ENCODE measurements around the gene PPP2R2C. TPM values are rescaled to one million over a fixed set of nuclear protein-coding genes. Genes with fewer than 3 reads are reported as not detected.

Gene PPP2R2C
- total RNA-seq, 1 donor from 2014 or later, result 10.8 TPM

DNA sequence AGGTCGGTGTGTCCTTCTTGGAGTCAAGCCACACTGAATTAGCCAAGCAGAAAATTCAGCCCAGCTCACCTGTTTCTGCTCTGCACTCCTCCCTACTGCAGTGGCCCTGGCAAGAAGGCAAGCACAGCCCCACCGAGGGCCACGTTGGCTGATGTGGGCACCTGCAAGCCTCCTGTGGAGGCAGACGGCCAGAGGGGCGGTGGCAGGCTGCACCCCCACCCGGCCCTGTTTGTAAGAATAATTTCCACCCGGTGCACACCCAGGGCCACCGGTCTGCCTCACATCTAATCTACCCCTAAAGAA is 18.8 kb downstream of the PPP2R2C start:
- Mint-ChIP-seq H3K36me3 (peaks cover 3% of the 10 kb centered on the region), H3K9me3 (no peaks in the 10 kb centered on the region), H3K27me3 (peaks cover 42% of the 10 kb centered on the region), H3K4me3 (no peak overlapping the region), H3K27ac (no peak overlapping the region), H3K4me1 (ENCODE audit: unreplicated experiment) (no peaks in the 10 kb centered on the region)
- TF ChIP-seq, protein P1, sequence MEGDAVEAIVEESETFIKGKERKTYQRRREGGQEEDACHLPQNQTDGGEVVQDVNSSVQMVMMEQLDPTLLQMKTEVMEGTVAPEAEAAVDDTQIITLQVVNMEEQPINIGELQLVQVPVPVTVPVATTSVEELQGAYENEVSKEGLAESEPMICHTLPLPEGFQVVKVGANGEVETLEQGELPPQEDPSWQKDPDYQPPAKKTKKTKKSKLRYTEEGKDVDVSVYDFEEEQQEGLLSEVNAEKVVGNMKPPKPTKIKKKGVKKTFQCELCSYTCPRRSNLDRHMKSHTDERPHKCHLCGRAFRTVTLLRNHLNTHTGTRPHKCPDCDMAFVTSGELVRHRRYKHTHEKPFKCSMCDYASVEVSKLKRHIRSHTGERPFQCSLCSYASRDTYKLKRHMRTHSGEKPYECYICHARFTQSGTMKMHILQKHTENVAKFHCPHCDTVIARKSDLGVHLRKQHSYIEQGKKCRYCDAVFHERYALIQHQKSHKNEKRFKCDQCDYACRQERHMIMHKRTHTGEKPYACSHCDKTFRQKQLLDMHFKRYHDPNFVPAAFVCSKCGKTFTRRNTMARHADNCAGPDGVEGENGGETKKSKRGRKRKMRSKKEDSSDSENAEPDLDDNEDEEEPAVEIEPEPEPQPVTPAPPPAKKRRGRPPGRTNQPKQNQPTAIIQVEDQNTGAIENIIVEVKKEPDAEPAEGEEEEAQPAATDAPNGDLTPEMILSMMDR (conservative IDR thresholded peaks at IDR 0.05), result no peak
- no peak for DNase-seq (ENCODE audit: extremely low spot score, unreplicated experiment)

DNA sequence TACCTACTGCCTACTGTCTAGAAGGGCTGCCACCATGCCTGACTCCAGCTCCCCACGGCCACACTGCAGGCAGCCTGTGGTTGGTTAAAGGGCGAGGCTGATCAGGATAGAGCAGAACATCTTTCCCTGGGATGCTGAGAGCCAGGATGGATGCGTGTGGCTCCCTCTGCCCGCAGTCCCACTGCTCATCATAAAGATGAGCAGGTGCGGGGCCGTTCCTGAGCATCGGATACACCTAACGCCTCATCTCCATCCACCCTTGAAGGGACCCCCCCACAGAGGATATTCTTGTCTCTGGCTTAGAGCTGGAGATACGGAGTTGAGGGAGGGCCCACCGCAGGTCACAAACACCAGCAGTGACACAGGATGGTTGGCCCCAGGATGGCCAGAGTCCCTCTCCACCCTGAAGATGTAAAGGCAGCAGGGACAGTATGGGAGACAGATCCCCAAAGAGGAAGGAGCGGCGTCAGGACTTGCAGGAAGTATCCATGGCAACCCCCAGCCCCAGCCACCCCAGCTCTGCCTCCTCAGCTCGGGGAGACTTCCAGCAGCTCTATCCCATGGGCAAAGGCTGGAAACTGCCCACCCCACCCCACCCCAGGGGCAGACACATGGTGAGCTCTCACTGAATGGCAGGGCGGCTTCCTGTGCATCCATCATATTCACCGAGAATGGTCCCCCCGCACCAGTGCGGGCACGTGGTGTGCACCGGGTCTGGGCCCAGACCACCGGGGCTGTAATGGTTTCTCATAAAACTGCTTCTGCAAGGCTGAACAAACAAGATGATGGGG is 19.3 kb downstream of the PPP2R2C start:
- peaks cover 37% of the 10 kb centered on the region for H3K27me3 Mint-ChIP-seq

DNA sequence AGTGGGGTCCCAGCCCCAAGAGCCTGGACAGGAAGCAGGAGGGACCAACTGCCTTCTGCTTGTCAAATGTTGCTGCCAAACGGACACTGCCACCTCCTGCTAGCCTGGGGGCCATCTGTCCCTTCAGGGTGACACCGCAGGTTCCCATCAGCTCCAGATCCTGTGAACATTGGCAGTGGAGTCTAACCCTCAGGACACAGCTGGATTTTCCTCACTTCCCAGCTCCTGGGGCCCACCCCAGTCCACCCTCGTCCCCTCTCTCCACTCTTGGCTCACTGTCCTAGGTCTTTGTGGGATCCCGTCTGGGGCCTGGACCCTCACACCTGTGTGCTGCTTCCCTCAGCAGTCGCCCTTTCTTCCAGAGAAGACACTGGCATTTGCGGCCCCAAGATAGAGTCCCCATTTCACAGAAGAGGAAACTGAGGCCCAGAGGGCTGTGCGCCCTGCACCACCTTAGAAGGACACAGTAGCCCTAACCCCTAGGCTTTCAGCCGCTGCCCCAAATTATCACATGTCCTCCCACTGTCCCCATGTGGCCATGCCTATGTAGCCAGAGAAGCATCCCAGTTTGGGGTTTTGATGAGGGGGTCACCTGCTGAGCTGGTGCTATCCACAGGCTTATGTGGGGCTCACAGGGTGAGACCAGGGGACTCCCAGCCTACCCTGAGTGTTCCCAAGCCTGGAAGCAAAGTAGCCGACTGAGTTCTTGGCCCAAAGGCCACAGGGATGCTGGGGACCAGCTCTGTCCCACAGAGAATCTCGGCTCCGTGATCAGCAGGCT is 20.1 kb downstream of the PPP2R2C start:
- Mint-ChIP-seq H3K27me3 (peaks cover 32% of the 10 kb centered on the region), H3K27ac (no peak overlapping the region), H3K4me3 (no peak overlapping the region), H3K36me3 (no peaks in the 10 kb centered on the region), H3K9me3 (no peaks in the 10 kb centered on the region), H3K4me1 (ENCODE audit: unreplicated experiment) (peaks cover 5% of the 10 kb centered on the region)
- no peak for DNase-seq (ENCODE audit: extremely low spot score, unreplicated experiment)
- TF ChIP-seq, protein P1 (conservative IDR thresholded peaks at IDR 0.05), result no peak

More for the DNA sequence above, 19.3 kb downstream of the PPP2R2C start:
- peaks cover 3% of the 10 kb centered on the region for H3K36me3 Mint-ChIP-seq
- no peak overlapping the region for H3K4me3 Mint-ChIP-seq
- H3K9me3 Mint-ChIP-seq, result no peaks in the 10 kb centered on the region
- H3K4me1 Mint-ChIP-seq (ENCODE audit: unreplicated experiment), result no peaks in the 10 kb centered on the region
- no peak overlapping the region for H3K27ac Mint-ChIP-seq
- DNase-seq (ENCODE audit: extremely low spot score, unreplicated experiment), result no peak
- TF ChIP-seq, protein P1 (conservative IDR thresholded peaks at IDR 0.05), result no peak

DNA sequence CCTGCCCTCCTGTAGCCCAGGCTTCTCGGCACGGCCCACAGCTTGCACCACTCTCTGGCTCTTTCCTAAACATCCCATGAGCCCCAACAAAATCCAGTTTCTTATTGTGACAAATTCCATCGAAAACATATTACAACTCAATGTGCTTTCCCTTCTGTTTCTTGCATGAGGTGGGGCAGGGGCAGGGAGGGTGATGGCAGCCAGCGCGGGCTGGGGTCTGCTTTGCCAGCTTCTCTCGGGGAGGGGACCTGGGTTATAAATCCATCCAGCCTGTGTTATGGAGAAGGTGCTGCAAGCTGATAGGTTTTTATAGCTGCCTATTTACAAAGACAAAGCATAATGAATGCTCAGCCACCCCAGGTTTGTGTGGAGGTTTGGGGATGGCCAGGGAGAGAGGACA is 21.1 kb downstream of the PPP2R2C start:
- Mint-ChIP-seq H3K27me3 (peaks cover 35% of the 10 kb centered on the region), H3K4me1 (ENCODE audit: unreplicated experiment) (peaks cover 11% of the 10 kb centered on the region), H3K9me3 (no peaks in the 10 kb centered on the region), H3K27ac (no peak overlapping the region), H3K36me3 (no peaks in the 10 kb centered on the region), H3K4me3 (no peak overlapping the region)
- TF ChIP-seq, protein P1 (conservative IDR thresholded peaks at IDR 0.05), result no peak
- DNase-seq (ENCODE audit: extremely low spot score, unreplicated experiment), result no peak

DNA sequence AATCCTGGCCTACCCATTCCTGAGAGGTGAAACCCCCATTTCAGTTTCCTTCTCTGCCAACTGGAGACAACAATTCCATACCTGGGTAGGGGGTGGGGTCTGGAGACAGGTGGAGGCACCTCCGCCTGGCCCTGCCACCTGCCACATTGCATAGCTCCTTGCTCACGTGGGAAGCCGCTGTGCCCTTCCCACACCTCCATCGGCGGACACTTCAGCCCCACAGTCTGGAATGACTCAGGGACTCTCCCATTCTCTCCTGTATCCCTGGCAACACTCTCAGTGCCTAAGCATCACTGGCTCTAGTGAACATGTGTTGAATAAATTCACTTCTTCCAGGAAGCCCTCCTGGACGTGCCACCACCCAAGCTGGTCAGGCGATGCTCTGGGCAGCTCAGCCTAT is 21.7 kb downstream of the PPP2R2C start:
- H3K27ac Mint-ChIP-seq, result no peak overlapping the region
- no peaks in the 10 kb centered on the region for H3K36me3 Mint-ChIP-seq
- H3K27me3 Mint-ChIP-seq, result peaks cover 34% of the 10 kb centered on the region
- H3K4me3 Mint-ChIP-seq, result no peak overlapping the region
- DNase-seq (ENCODE audit: extremely low spot score, unreplicated experiment), result no peak
- TF ChIP-seq, protein P1 (conservative IDR thresholded peaks at IDR 0.05), result no peak
- no peaks in the 10 kb centered on the region for H3K9me3 Mint-ChIP-seq
- H3K4me1 Mint-ChIP-seq (ENCODE audit: unreplicated experiment), result peaks cover 16% of the 10 kb centered on the region
